GM12891 (cell line): ENCODE data around the gene GEMIN4.
"Not testable (repeated sequence)": the region's sequence is repeated elsewhere in the genome, so short reads cannot be mapped to it uniquely, and the experiment has no call there.

Source experiments
- PAX5 ChIP-seq: IDR thresholded peaks from 2 replicates; pipeline ENCODE4 v1.6.1; 2011; ENCODE audit warnings: low read length, moderate library complexity, mild to moderate bottlenecking; ENCODE audit not compliant: insufficient read depth, severe bottlenecking
- POLR2A ChIP-seq: IDR thresholded peaks from 2 replicates; pipeline ENCODE4 v1.6.1; 2011; ENCODE audit warnings: low read depth, low read length, control low read depth
- POLR2AphosphoS5 ChIP-seq: IDR thresholded peaks from 2 replicates; pipeline ENCODE4 v1.6.1; 2011; ENCODE audit warnings: low read depth, low read length, control low read depth
- POU2F2 ChIP-seq: IDR thresholded peaks from 2 replicates; pipeline ENCODE4 v1.6.1; 2011; ENCODE audit warnings: low read depth, mild to moderate bottlenecking, control low read depth, low read length, moderate library complexity
- SPI1 ChIP-seq: IDR thresholded peaks from 2 replicates; pipeline ENCODE4 v1.6.1; 2011; ENCODE audit warnings: low read depth, low read length, control low read depth
- TAF1 ChIP-seq: IDR thresholded peaks from 2 replicates; pipeline ENCODE4 v1.6.1; 2011; ENCODE audit warnings: low read depth, low read length, control low read depth

DNA sequence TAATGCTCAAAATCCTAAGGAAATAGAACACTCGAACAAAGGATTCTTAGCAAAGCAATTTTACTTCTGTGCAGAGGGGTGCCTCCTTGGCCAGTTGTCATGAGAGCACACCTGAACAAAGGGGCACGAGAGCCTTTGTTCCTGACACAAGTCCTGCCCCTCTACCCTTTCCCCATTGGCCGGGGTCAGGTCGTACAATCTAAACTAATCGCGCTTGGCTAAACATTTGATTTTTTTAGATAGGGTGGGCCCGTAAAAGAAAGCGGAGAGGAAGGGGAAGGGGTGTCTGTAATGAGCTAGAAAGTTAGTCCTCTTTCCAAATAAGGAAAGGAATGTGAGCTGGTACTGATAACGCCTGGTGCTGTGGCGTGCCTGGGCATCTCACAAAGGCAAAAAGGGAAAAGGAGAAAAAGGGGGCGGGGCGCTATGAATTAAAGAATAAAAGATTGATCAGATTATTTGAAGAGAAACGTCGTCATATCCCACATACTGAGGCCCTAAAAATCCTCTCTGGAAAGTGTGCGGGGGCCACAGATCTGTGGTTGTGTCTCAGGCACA is 4.0 kb upstream of the GEMIN4 start:
- not testable (repeated sequence) for TF ChIP-seq TAF1, POLR2A, POLR2AphosphoS5, POU2F2, SPI1, PAX5
